HL-60 (cell line): ENCODE results near the gene WFDC2.

Source experiments
- CTCF ChIP-seq: IDR thresholded peaks from one replicate; pipeline ENCODE4 v1.5.1; 2011; ENCODE audit warnings: low read length, control low read depth, inconsistent platforms; ENCODE audit not compliant: insufficient read depth
- GABPA ChIP-seq: IDR thresholded peaks from 2 replicates; pipeline ENCODE4 v1.6.1; 2012; ENCODE audit warnings: low read depth
- POLR2AphosphoS5 ChIP-seq: IDR thresholded peaks from 2 replicates; pipeline ENCODE4 v1.6.1; 2012; ENCODE audit warnings: low read depth
- REST ChIP-seq: IDR thresholded peaks from 2 replicates; pipeline ENCODE4 v1.6.1; 2012; ENCODE audit warnings: low read depth; ENCODE audit not compliant: insufficient replicate concordance
- SPI1 ChIP-seq: IDR thresholded peaks from 2 replicates; pipeline ENCODE4 v1.6.1; 2012; ENCODE audit warnings: low read depth, mild to moderate bottlenecking, borderline replicate concordance

- TF ChIP-seq POLR2AphosphoS5 (no peak), GABPA (no peak), CTCF (no peak), REST (no peak), SPI1 (no peak)
These were observed 15.8 kb downstream of the WFDC2 start for GRCh38 chr20:45485388-45485787.
